ENCODE measurements around the gene SEC14L3. TPM values are rescaled to one million over a fixed set of nuclear protein-coding genes. Genes with fewer than 3 reads are reported as not detected.

SEC14L3 gene
- total and polyA plus RNA-seq, 2 of the 13 experiments (the other 11 are each of a cell fraction or from before 2014, with no cell fraction given), result not detected

- TF ChIP-seq, protein P1, sequence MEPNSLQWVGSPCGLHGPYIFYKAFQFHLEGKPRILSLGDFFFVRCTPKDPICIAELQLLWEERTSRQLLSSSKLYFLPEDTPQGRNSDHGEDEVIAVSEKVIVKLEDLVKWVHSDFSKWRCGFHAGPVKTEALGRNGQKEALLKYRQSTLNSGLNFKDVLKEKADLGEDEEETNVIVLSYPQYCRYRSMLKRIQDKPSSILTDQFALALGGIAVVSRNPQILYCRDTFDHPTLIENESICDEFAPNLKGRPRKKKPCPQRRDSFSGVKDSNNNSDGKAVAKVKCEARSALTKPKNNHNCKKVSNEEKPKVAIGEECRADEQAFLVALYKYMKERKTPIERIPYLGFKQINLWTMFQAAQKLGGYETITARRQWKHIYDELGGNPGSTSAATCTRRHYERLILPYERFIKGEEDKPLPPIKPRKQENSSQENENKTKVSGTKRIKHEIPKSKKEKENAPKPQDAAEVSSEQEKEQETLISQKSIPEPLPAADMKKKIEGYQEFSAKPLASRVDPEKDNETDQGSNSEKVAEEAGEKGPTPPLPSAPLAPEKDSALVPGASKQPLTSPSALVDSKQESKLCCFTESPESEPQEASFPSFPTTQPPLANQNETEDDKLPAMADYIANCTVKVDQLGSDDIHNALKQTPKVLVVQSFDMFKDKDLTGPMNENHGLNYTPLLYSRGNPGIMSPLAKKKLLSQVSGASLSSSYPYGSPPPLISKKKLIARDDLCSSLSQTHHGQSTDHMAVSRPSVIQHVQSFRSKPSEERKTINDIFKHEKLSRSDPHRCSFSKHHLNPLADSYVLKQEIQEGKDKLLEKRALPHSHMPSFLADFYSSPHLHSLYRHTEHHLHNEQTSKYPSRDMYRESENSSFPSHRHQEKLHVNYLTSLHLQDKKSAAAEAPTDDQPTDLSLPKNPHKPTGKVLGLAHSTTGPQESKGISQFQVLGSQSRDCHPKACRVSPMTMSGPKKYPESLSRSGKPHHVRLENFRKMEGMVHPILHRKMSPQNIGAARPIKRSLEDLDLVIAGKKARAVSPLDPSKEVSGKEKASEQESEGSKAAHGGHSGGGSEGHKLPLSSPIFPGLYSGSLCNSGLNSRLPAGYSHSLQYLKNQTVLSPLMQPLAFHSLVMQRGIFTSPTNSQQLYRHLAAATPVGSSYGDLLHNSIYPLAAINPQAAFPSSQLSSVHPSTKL (CRISPR knock-in tag; IDR thresholded peaks at IDR 0.05), result peak; percentile 55; the same call in 1 of the 2 replicates
- TF ChIP-seq ZNF572 (CRISPR knock-in tag; IDR thresholded peaks at IDR 0.05), result no peak
- TF ChIP-seq ZBTB46 (CRISPR knock-in tag; IDR thresholded peaks at IDR 0.05; ENCODE audit: borderline replicate concordance), result no peak
- TF ChIP-seq MAFF (IDR thresholded peaks at IDR 0.05; ENCODE audit: low read depth, low read length), result no peak
- no peak for TF ChIP-seq CEBPZ (IDR thresholded peaks at IDR 0.05; ENCODE audit: low read length)
- TF ChIP-seq CBX5 (CRISPR knock-in tag; IDR thresholded peaks at IDR 0.05; ENCODE audit: borderline replicate concordance), result no peak
- no peak for TF ChIP-seq PHF5A (CRISPR knock-in tag; IDR thresholded peaks at IDR 0.05; ENCODE audit: low read depth, unreplicated experiment)
- no peak for TF ChIP-seq HMG20A (CRISPR knock-in tag; IDR thresholded peaks at IDR 0.05; ENCODE audit: borderline replicate concordance)
- TF ChIP-seq HNRNPK (IDR thresholded peaks at IDR 0.05; ENCODE audit: low read depth, low read length, poor library complexity, severe bottlenecking), result no peak
- TF ChIP-seq SMC3 (IDR thresholded peaks at IDR 0.05; ENCODE audit: low read length), result no peak
- TF ChIP-seq, protein P2, sequence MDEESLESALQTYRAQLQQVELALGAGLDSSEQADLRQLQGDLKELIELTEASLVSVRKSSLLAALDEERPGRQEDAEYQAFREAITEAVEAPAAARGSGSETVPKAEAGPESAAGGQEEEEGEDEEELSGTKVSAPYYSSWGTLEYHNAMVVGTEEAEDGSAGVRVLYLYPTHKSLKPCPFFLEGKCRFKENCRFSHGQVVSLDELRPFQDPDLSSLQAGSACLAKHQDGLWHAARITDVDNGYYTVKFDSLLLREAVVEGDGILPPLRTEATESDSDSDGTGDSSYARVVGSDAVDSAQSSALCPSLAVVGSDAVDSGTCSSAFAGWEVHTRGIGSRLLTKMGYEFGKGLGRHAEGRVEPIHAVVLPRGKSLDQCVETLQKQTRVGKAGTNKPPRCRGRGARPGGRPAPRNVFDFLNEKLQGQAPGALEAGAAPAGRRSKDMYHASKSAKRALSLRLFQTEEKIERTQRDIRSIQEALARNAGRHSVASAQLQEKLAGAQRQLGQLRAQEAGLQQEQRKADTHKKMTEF (CRISPR knock-in tag; IDR thresholded peaks at IDR 0.05), result no peak
- TF ChIP-seq ZNF10 (CRISPR knock-in tag; IDR thresholded peaks at IDR 0.05; ENCODE audit: borderline replicate concordance, low read depth), result no peak
- no peak for TF ChIP-seq ZNF816 (CRISPR knock-in tag; IDR thresholded peaks at IDR 0.05; ENCODE audit: borderline replicate concordance)
- TF ChIP-seq ZFY (CRISPR knock-in tag; IDR thresholded peaks at IDR 0.05), result no peak
- no peak for TF ChIP-seq THAP7 (CRISPR knock-in tag; IDR thresholded peaks at IDR 0.05)
- no peak for TF ChIP-seq ZNF317 (CRISPR knock-in tag; IDR thresholded peaks at IDR 0.05)
- no peak for TF ChIP-seq SCMH1 (CRISPR knock-in tag; IDR thresholded peaks at IDR 0.05; ENCODE audit: borderline replicate concordance)
- TF ChIP-seq ETV6 (CRISPR knock-in tag; conservative IDR thresholded peaks at IDR 0.05), result no peak
Observed at GRCh38 chr22:30421695-30422480, 49.9 kb downstream of the SEC14L3 start (continued).

Measured in HepG2 (cell line).